Uterus (tissue), 2 donors: ENCODE measurements around the gene PLIN3.

Experiments
- CTCF ChIP-seq, 4 experiments: fragments of 200-600 bp in 2 of 4; fragments of 450-650 bp in 2 of 4; sonication (generic) in 2 of 4; IDR thresholded peaks; one replicate each; pipeline ENCODE4 v1.5.1; 2016 to 2019; ENCODE audit warnings: antibody characterized with exemption in 4 of 4, mild to moderate bottlenecking in 2 of 4, moderate library complexity in 1 of 4
- POLR2A ChIP-seq, 2 donors: fragments of 450-650 bp; IDR thresholded peaks; one replicate each; pipeline ENCODE4 v1.6.1; 2016; ENCODE audit warnings: antibody characterized with exemption in 2 of 2, mild to moderate bottlenecking in 1 of 2, moderate library complexity in 1 of 2

- TF ChIP-seq CTCF (IDR thresholded peaks at IDR 0.05): no peak
- TF ChIP-seq POLR2A (IDR thresholded peaks at IDR 0.05): no peak
These were observed 10.5 kb upstream of the PLIN3 start for GRCh38 chr19:4877753-4878490.
